Neural cell (in vitro differentiated cells): ENCODE data around the gene LAIR1.

Source experiments
- EP300 ChIP-seq: fragments of 450-650 bp; conservative IDR thresholded peaks from 2 replicates; pipeline ENCODE4 v1.6.1; 2014; ENCODE audit warnings: antibody characterized with exemption, mild to moderate bottlenecking, moderate library complexity; ENCODE audit not compliant: poor library complexity, severe bottlenecking
- EZH2 ChIP-seq: fragments of 200-600, 300-800 bp; shearing (Covaris generic), sonication (generic); IDR thresholded peaks from 2 replicates; pipeline ENCODE4 v1.6.1; 2014; ENCODE audit warnings: antibody characterized with exemption, low read length, borderline replicate concordance, mild to moderate bottlenecking; ENCODE audit not compliant: insufficient read depth, poor library complexity, severe bottlenecking
- MXI1 ChIP-seq: fragments of 450-650 bp; conservative IDR thresholded peaks from 2 replicates; pipeline ENCODE4 v1.6.1; 2014; ENCODE audit warnings: antibody characterized with exemption, mild to moderate bottlenecking; ENCODE audit not compliant: poor library complexity, severe bottlenecking
- POLR2AphosphoS5 ChIP-seq: IDR thresholded peaks from 2 replicates; pipeline ENCODE4 v1.6.1; 2012
- RAD21 ChIP-seq: fragments of 450-650 bp; conservative IDR thresholded peaks from 2 replicates; pipeline ENCODE4 v1.6.1; 2014; ENCODE audit warnings: antibody characterized with exemption, mild to moderate bottlenecking, moderate library complexity
- SMC3 ChIP-seq: fragments of 450-650 bp; conservative IDR thresholded peaks from 2 replicates; pipeline ENCODE4 v1.6.1; 2014; ENCODE audit warnings: antibody characterized with exemption, mild to moderate bottlenecking, moderate library complexity; ENCODE audit not compliant: poor library complexity
- TAF1 ChIP-seq: IDR thresholded peaks from 2 replicates; pipeline ENCODE4 v1.6.1; 2012; ENCODE audit warnings: low read depth
- TF ChIP-seq, protein P1 (sequence below): fragments of 450-650 bp; IDR thresholded peaks from 2 replicates; pipeline ENCODE4 v1.5.1; 2014; ENCODE audit warnings: antibody characterized with exemption, mild to moderate bottlenecking, moderate library complexity; ENCODE audit not compliant: poor library complexity, severe bottlenecking
- TF ChIP-seq, protein P2 (sequence below): IDR thresholded peaks from 2 replicates; pipeline ENCODE4 v1.6.1; 2012; ENCODE audit warnings: borderline replicate concordance

- TF ChIP-seq, protein P1, sequence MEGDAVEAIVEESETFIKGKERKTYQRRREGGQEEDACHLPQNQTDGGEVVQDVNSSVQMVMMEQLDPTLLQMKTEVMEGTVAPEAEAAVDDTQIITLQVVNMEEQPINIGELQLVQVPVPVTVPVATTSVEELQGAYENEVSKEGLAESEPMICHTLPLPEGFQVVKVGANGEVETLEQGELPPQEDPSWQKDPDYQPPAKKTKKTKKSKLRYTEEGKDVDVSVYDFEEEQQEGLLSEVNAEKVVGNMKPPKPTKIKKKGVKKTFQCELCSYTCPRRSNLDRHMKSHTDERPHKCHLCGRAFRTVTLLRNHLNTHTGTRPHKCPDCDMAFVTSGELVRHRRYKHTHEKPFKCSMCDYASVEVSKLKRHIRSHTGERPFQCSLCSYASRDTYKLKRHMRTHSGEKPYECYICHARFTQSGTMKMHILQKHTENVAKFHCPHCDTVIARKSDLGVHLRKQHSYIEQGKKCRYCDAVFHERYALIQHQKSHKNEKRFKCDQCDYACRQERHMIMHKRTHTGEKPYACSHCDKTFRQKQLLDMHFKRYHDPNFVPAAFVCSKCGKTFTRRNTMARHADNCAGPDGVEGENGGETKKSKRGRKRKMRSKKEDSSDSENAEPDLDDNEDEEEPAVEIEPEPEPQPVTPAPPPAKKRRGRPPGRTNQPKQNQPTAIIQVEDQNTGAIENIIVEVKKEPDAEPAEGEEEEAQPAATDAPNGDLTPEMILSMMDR = no peak
- no peak for TF ChIP-seq EZH2
- no peak for TF ChIP-seq TAF1
- no peak for TF ChIP-seq POLR2AphosphoS5
- TF ChIP-seq, protein P2, sequence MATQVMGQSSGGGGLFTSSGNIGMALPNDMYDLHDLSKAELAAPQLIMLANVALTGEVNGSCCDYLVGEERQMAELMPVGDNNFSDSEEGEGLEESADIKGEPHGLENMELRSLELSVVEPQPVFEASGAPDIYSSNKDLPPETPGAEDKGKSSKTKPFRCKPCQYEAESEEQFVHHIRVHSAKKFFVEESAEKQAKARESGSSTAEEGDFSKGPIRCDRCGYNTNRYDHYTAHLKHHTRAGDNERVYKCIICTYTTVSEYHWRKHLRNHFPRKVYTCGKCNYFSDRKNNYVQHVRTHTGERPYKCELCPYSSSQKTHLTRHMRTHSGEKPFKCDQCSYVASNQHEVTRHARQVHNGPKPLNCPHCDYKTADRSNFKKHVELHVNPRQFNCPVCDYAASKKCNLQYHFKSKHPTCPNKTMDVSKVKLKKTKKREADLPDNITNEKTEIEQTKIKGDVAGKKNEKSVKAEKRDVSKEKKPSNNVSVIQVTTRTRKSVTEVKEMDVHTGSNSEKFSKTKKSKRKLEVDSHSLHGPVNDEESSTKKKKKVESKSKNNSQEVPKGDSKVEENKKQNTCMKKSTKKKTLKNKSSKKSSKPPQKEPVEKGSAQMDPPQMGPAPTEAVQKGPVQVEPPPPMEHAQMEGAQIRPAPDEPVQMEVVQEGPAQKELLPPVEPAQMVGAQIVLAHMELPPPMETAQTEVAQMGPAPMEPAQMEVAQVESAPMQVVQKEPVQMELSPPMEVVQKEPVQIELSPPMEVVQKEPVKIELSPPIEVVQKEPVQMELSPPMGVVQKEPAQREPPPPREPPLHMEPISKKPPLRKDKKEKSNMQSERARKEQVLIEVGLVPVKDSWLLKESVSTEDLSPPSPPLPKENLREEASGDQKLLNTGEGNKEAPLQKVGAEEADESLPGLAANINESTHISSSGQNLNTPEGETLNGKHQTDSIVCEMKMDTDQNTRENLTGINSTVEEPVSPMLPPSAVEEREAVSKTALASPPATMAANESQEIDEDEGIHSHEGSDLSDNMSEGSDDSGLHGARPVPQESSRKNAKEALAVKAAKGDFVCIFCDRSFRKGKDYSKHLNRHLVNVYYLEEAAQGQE = no peak
- TF ChIP-seq RAD21 = no peak
- TF ChIP-seq EP300 = no peak
- no peak for TF ChIP-seq MXI1
- no peak for TF ChIP-seq SMC3
These were observed 52.7 kb downstream of the LAIR1 start for GRCh38 chr19:54312011-54312410.
